Measurements from ENCODE around the gene ATP8A1.

ATP8A1 gene

GRCh38 chr4:42649870-42650269, 7.0 kb downstream of the ATP8A1 start:
- no peak for TF ChIP-seq FOXM1 (IDR thresholded peaks at IDR 0.05; ENCODE audit: borderline replicate concordance, low read depth)
- TF ChIP-seq EGR1 (IDR thresholded peaks at IDR 0.05) = no peak
- TF ChIP-seq NFIC (IDR thresholded peaks at IDR 0.05) = no peak
- no peak for TF ChIP-seq TEAD4 (IDR thresholded peaks at IDR 0.05)
- TF ChIP-seq RAD21 (IDR thresholded peaks at IDR 0.05; ENCODE audit: low read depth) = no peak
- TF ChIP-seq TCF12 (IDR thresholded peaks at IDR 0.05; ENCODE audit: low read depth) = no peak

- no peak for TF ChIP-seq TCF12 (IDR thresholded peaks at IDR 0.05; ENCODE audit: low read depth)
- no peak for TF ChIP-seq TAF1 (IDR thresholded peaks at IDR 0.05; ENCODE audit: low read depth)
- TF ChIP-seq YY1 (IDR thresholded peaks at IDR 0.05; ENCODE audit: low read depth) = no peak
- no peak for TF ChIP-seq REST (IDR thresholded peaks at IDR 0.05; ENCODE audit: low read depth)
- TF ChIP-seq TEAD4 (IDR thresholded peaks at IDR 0.05) = no peak
- TF ChIP-seq ZBTB7A (IDR thresholded peaks at IDR 0.05; ENCODE audit: low read depth) = no peak
- TF ChIP-seq RAD21 (IDR thresholded peaks at IDR 0.05; ENCODE audit: low read depth) = no peak
Measured at GRCh38 chr4:42646999-42647541, 9.8 kb downstream of the ATP8A1 start.

GRCh38 chr4:42646013-42646784, 10.7 kb downstream of the ATP8A1 start:
- TF ChIP-seq YY1 (IDR thresholded peaks at IDR 0.05; ENCODE audit: low read depth) (no peak), REST (IDR thresholded peaks at IDR 0.05; ENCODE audit: low read depth) (no peak), TAF1 (IDR thresholded peaks at IDR 0.05; ENCODE audit: low read depth) (no peak), TEAD4 (IDR thresholded peaks at IDR 0.05) (no peak), MAX (IDR thresholded peaks at IDR 0.05) (no peak)

- TF ChIP-seq TEAD4 (IDR thresholded peaks at IDR 0.05) (no peak), EGR1 (IDR thresholded peaks at IDR 0.05) (no peak), NFIC (IDR thresholded peaks at IDR 0.05) (no peak), TCF12 (IDR thresholded peaks at IDR 0.05; ENCODE audit: low read depth) (no peak), FOXM1 (IDR thresholded peaks at IDR 0.05; ENCODE audit: borderline replicate concordance, low read depth) (no peak), YY1 (IDR thresholded peaks at IDR 0.05; ENCODE audit: low read depth) (no peak)
Measured at GRCh38 chr4:42644897-42645296, 12.0 kb downstream of the ATP8A1 start.

- TF ChIP-seq EP300 (IDR thresholded peaks at IDR 0.05; ENCODE audit: borderline replicate concordance) (no peak), TCF12 (IDR thresholded peaks at IDR 0.05; ENCODE audit: low read depth) (no peak), MAX (IDR thresholded peaks at IDR 0.05) (no peak), TAF1 (IDR thresholded peaks at IDR 0.05; ENCODE audit: low read depth) (no peak), FOXM1 (IDR thresholded peaks at IDR 0.05; ENCODE audit: borderline replicate concordance, low read depth) (no peak), USF1 (IDR thresholded peaks at IDR 0.05) (no peak), REST (IDR thresholded peaks at IDR 0.05; ENCODE audit: low read depth) (no peak), RAD21 (IDR thresholded peaks at IDR 0.05; ENCODE audit: low read depth) (no peak), CREB1 (IDR thresholded peaks at IDR 0.05; ENCODE audit: low read depth) (no peak), ZBTB7A (IDR thresholded peaks at IDR 0.05; ENCODE audit: low read depth) (no peak), EGR1 (IDR thresholded peaks at IDR 0.05) (no peak), NFIC (IDR thresholded peaks at IDR 0.05) (no peak), YY1 (IDR thresholded peaks at IDR 0.05; ENCODE audit: low read depth) (no peak), CEBPB (IDR thresholded peaks at IDR 0.05) (no peak)
Measured at GRCh38 chr4:42643685-42644084, 13.2 kb downstream of the ATP8A1 start.
